ENCODE data around the gene RYR2. TPM values are rescaled to one million over a fixed set of nuclear protein-coding genes. Genes with fewer than 3 reads are reported as not detected.

The RYR2 gene
- total RNA-seq, 1 experiment from 2014 or later: 0.90 TPM

- CTCF ChIA-PET: no interaction called here
These were observed 465.0 kb downstream of the RYR2 start for GRCh38 chr1:237507005-237507404.

GRCh38 chr1:237509748-237510147 is 467.8 kb downstream of the RYR2 start:
- DNase-seq: no peak
- Mint-ChIP-seq H3K9me3 (ENCODE audit: low read depth, unreplicated experiment) (no peaks in the 10 kb centered on the region), H3K4me1 (ENCODE audit: low read depth, unreplicated experiment) (no peaks in the 10 kb centered on the region), H3K27ac (ENCODE audit: unreplicated experiment) (no peak overlapping the region), H3K27me3 (ENCODE audit: unreplicated experiment) (no peaks in the 10 kb centered on the region), H3K36me3 (ENCODE audit: insufficient read depth, unreplicated experiment) (no peaks in the 10 kb centered on the region), H3K4me3 (ENCODE audit: low read depth, unreplicated experiment) (no peak overlapping the region)
- intact Hi-C loops (cut with micrococcal nuclease; ENCODE audit: unreplicated experiment): no loop called here
- BruUV-seq (replicated peaks): no TSS peak
- CTCF ChIA-PET: no interaction called here
- no peak for TF ChIP-seq CTCF (IDR thresholded peaks at IDR 0.05; ENCODE audit: unreplicated experiment)

More at GRCh38 chr1:237507005-237507404, 465.0 kb downstream of the RYR2 start:
- no peak overlapping the region for H3K27ac Mint-ChIP-seq (ENCODE audit: unreplicated experiment)
- no peak overlapping the region for H3K4me3 Mint-ChIP-seq (ENCODE audit: low read depth, unreplicated experiment)
- no peak for TF ChIP-seq CTCF (IDR thresholded peaks at IDR 0.05; ENCODE audit: unreplicated experiment)
- no peaks in the 10 kb centered on the region for H3K36me3 Mint-ChIP-seq (ENCODE audit: insufficient read depth, unreplicated experiment)
- no peaks in the 10 kb centered on the region for H3K27me3 Mint-ChIP-seq (ENCODE audit: unreplicated experiment)
- H3K4me1 Mint-ChIP-seq (ENCODE audit: low read depth, unreplicated experiment): no peaks in the 10 kb centered on the region
- intact Hi-C loops (cut with micrococcal nuclease; ENCODE audit: unreplicated experiment): no loop called here
- DNase-seq: no peak
- H3K9me3 Mint-ChIP-seq (ENCODE audit: low read depth, unreplicated experiment): no peaks in the 10 kb centered on the region
- BruUV-seq (replicated peaks): no TSS peak

GRCh38 chr1:237525102-237525501 is 483.1 kb downstream of the RYR2 start:
- BruUV-seq (replicated peaks): no TSS peak
- TF ChIP-seq CTCF (IDR thresholded peaks at IDR 0.05; ENCODE audit: unreplicated experiment): no peak
- DNase-seq: no peak
- H3K4me3 Mint-ChIP-seq (ENCODE audit: low read depth, unreplicated experiment): no peak overlapping the region
- intact Hi-C loops (cut with micrococcal nuclease; ENCODE audit: unreplicated experiment): no loop called here
- CTCF ChIA-PET: no interaction called here
- H3K36me3 Mint-ChIP-seq (ENCODE audit: insufficient read depth, unreplicated experiment): no peaks in the 10 kb centered on the region
- H3K9me3 Mint-ChIP-seq (ENCODE audit: low read depth, unreplicated experiment): peaks cover 2% of the 10 kb centered on the region
- no peaks in the 10 kb centered on the region for H3K27me3 Mint-ChIP-seq (ENCODE audit: unreplicated experiment)
- no peaks in the 10 kb centered on the region for H3K4me1 Mint-ChIP-seq (ENCODE audit: low read depth, unreplicated experiment)
- no peak overlapping the region for H3K27ac Mint-ChIP-seq (ENCODE audit: unreplicated experiment)

- Mint-ChIP-seq H3K4me1 (ENCODE audit: low read depth, unreplicated experiment) (no peaks in the 10 kb centered on the region), H3K9me3 (ENCODE audit: low read depth, unreplicated experiment) (peaks cover 2% of the 10 kb centered on the region), H3K27me3 (ENCODE audit: unreplicated experiment) (no peaks in the 10 kb centered on the region), H3K36me3 (ENCODE audit: insufficient read depth, unreplicated experiment) (no peaks in the 10 kb centered on the region), H3K27ac (ENCODE audit: unreplicated experiment) (no peak overlapping the region), H3K4me3 (ENCODE audit: low read depth, unreplicated experiment) (no peak overlapping the region)
- no TSS peak for BruUV-seq (replicated peaks)
- intact Hi-C loops (cut with micrococcal nuclease; ENCODE audit: unreplicated experiment): no loop called here
- TF ChIP-seq CTCF (IDR thresholded peaks at IDR 0.05; ENCODE audit: unreplicated experiment): no peak
- DNase-seq: no peak
- CTCF ChIA-PET: no interaction called here
These were observed 485.8 kb downstream of the RYR2 start for GRCh38 chr1:237527761-237528160.

Data from Calu3 (cell line).